Panc1 (cell line): ENCODE measurements around the gene VASN. TPM values are rescaled to one million over a fixed set of nuclear protein-coding genes. Genes with fewer than 3 reads are reported as not detected.
A peak's percentile ranks its signal among the peaks of the same experiment; 100 is the strongest.

ENCODE experiments used
- ATAC-seq: fragments of 200-7000 bp; cut with Tn5 transposase; 2 replicates; pipeline ENCODE4 v1.9.1; 2020; ENCODE audit warnings: mild to moderate bottlenecking, moderate library complexity
- BruUV-seq: library from RNA; stranded (reverse); fragments of 400-500 nt; replicated peaks from 2 replicates; lab custom pipeline; 2021; lab: Mats Ljungman, UMichigan
- CTCF ChIA-PET: fragments of 300-600 bp; sonication (Branson Sonifier 250); formaldehyde crosslinking; loops from one replicate; lab custom pipeline; 2022; ENCODE audit warnings: antibody characterized with exemption; lab: Charles Lee
- POLR2A ChIA-PET: fragments of 300-600 bp; sonication (Branson Sonifier 250); formaldehyde crosslinking; loops from one replicate; lab custom pipeline; 2022; ENCODE audit warnings: antibody characterized with exemption; lab: Charles Lee
- DNase-seq: peaks from one replicate; pipeline ENCODE4 v3.0.0-alpha.2; 2010; ENCODE audit warnings: low read depth, low spot score
- H3K27ac ChIP-seq: 2 replicates; pipeline ENCODE4 v1.5.1; 2011; ENCODE audit warnings: mild to moderate bottlenecking, low read length, inconsistent platforms
- H3K27me3 ChIP-seq: fragments of 200-500 bp; sonication (Bioruptor generic); 2 replicates; pipeline ENCODE4 v1.6.0; 2014; ENCODE audit warnings: low read length, inconsistent platforms; ENCODE audit not compliant: control insufficient read depth, insufficient read depth
- H3K36me3 ChIP-seq: fragments of 200-500 bp; sonication (Bioruptor generic); 2 replicates; pipeline ENCODE4 v1.5.1; 2014; ENCODE audit warnings: inconsistent platforms, mild to moderate bottlenecking, low read length, moderate library complexity; ENCODE audit not compliant: control insufficient read depth, insufficient read depth
- H3K4me1 ChIP-seq: 2 replicates; pipeline ENCODE4 v1.5.1; 2011; ENCODE audit warnings: inconsistent platforms, mild to moderate bottlenecking, low read length, moderate library complexity; ENCODE audit not compliant: control insufficient read depth, insufficient read depth
- H3K4me3 ChIP-seq, 2 experiments: 2 replicates each; pipeline ENCODE4 v1.5.1; 2011 to 2012; ENCODE audit warnings: low read depth in 2 of 2, low read length in 2 of 2, mild to moderate bottlenecking in 2 of 2, inconsistent platforms in 1 of 2, moderate library complexity in 1 of 2
- H3K9me3 ChIP-seq: fragments of 200-500 bp; sonication (Bioruptor generic); 2 replicates; pipeline ENCODE4 v1.5.1; 2014; ENCODE audit warnings: low read depth, mild to moderate bottlenecking, inconsistent platforms, low read length, moderate library complexity; ENCODE audit not compliant: control insufficient read depth, insufficient read depth
- CTCF ChIP-seq: fragments of 450-650 bp; IDR thresholded peaks from 2 replicates; pipeline ENCODE4 v1.5.1; 2017; ENCODE audit warnings: mild to moderate bottlenecking
- POLR2AphosphoS5 ChIP-seq: IDR thresholded peaks from 2 replicates; pipeline ENCODE4 v1.6.1; 2012; ENCODE audit warnings: mild to moderate bottlenecking, low read depth, low read length, moderate library complexity
- SIN3A ChIP-seq: IDR thresholded peaks from 2 replicates; pipeline ENCODE4 v1.6.1; 2012; ENCODE audit warnings: low read depth, mild to moderate bottlenecking, low read length, moderate library complexity, borderline replicate concordance; ENCODE audit not compliant: insufficient read depth
- TCF7L2 ChIP-seq: IDR thresholded peaks from 2 replicates; pipeline ENCODE4 v1.6.1; 2011; ENCODE audit warnings: mild to moderate bottlenecking, low read depth, low read length, inconsistent platforms
- in situ Hi-C: cut with HindIII; loops from 2 replicates; pipeline ENCODE4 v1.10.0; 2016; ENCODE audit warnings: low sequenced_read_pairs, low pct_unique_long_range_greater_than_20kb
- intact Hi-C: fragments of 100-400 bp; cut with micrococcal nuclease; formaldehyde crosslinking; loops from one replicate; pipeline ENCODE4 v1.10.0; 2022; ENCODE audit not compliant: unreplicated experiment
- total RNA-seq: library from RNA; stranded (reverse); gene quantifications from one replicate; pipeline ENCODE4 v1.2.1, GENCODE V29; 2021; ENCODE audit not compliant: unreplicated experiment
- TF ChIP-seq, protein P1 (sequence below), 2 experiments: IDR thresholded peaks; 2 replicates each; pipeline ENCODE4 v1.6.1; 2011 to 2012; ENCODE audit warnings: low read depth in 2 of 2, control low read depth in 1 of 2, low read length in 1 of 2, mild to moderate bottlenecking in 1 of 2, moderate library complexity in 1 of 2; ENCODE audit not compliant: insufficient read depth in 1 of 2

VASN gene
- total RNA-seq, 1 experiment from 2014 or later: 33.5 TPM

- BruUV-seq: TSS peak; percentile 49
- ATAC-seq: no peak
- DNase-seq: no peak
- Histone ChIP-seq H3K27me3 (no peaks in the 10 kb centered on the region), H3K36me3 (no peaks in the 10 kb centered on the region), H3K4me1 (peaks cover 28% of the 10 kb centered on the region), H3K4me3 (no peak overlapping the region), H3K27ac (no peak overlapping the region), H3K9me3 (no peaks in the 10 kb centered on the region)
- intact Hi-C loops: no loop called here
- CTCF ChIA-PET: interaction anchor here (1.3 kb wide), 1 partner anchor 15 kb away, joined by 3 read pairs; no protein-coding TSS in a partner anchor
- in situ Hi-C loops: no loop called here
- POLR2A ChIA-PET: interaction anchor here (0.6 kb wide), 1 partner anchor 32 kb away, joined by 7 read pairs; no protein-coding TSS in a partner anchor
- TF ChIP-seq CTCF (no peak), POLR2AphosphoS5 (no peak), TCF7L2 (no peak), SIN3A (no peak)
- TF ChIP-seq, protein P1, sequence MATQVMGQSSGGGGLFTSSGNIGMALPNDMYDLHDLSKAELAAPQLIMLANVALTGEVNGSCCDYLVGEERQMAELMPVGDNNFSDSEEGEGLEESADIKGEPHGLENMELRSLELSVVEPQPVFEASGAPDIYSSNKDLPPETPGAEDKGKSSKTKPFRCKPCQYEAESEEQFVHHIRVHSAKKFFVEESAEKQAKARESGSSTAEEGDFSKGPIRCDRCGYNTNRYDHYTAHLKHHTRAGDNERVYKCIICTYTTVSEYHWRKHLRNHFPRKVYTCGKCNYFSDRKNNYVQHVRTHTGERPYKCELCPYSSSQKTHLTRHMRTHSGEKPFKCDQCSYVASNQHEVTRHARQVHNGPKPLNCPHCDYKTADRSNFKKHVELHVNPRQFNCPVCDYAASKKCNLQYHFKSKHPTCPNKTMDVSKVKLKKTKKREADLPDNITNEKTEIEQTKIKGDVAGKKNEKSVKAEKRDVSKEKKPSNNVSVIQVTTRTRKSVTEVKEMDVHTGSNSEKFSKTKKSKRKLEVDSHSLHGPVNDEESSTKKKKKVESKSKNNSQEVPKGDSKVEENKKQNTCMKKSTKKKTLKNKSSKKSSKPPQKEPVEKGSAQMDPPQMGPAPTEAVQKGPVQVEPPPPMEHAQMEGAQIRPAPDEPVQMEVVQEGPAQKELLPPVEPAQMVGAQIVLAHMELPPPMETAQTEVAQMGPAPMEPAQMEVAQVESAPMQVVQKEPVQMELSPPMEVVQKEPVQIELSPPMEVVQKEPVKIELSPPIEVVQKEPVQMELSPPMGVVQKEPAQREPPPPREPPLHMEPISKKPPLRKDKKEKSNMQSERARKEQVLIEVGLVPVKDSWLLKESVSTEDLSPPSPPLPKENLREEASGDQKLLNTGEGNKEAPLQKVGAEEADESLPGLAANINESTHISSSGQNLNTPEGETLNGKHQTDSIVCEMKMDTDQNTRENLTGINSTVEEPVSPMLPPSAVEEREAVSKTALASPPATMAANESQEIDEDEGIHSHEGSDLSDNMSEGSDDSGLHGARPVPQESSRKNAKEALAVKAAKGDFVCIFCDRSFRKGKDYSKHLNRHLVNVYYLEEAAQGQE (IDR thresholded peaks at IDR 0.05; ENCODE audit: insufficient read depth in 1 of 2, low read depth in 2 of 2, low read length in 1 of 2): no peak
These were observed 15.4 kb downstream of the VASN start for GRCh38 chr16:4386951-4387565.

- Histone ChIP-seq H3K27me3 (no peaks in the 10 kb centered on the region), H3K36me3 (no peaks in the 10 kb centered on the region), H3K9me3 (no peaks in the 10 kb centered on the region), H3K27ac (no peak overlapping the region), H3K4me1 (peaks cover 31% of the 10 kb centered on the region), H3K4me3 (no peak overlapping the region)
- intact Hi-C loops: no loop called here
- in situ Hi-C loops: no loop called here
- CTCF ChIA-PET: no interaction called here
- DNase-seq (no peak), ATAC-seq (no peak)
- no peak for TF ChIP-seq POLR2AphosphoS5
- TF ChIP-seq TCF7L2: no peak
- no peak for TF ChIP-seq SIN3A
- TF ChIP-seq, protein P1 (IDR thresholded peaks at IDR 0.05; ENCODE audit: insufficient read depth in 1 of 2, low read depth in 2 of 2, low read length in 1 of 2): no peak
- no peak for TF ChIP-seq CTCF
- no TSS peak for BruUV-seq
- POLR2A ChIA-PET: no interaction called here
These were observed 16.1 kb downstream of the VASN start for GRCh38 chr16:4387781-4388180.
